ENCODE measurements around the gene TRIM59. TPM values are rescaled to one million over a fixed set of nuclear protein-coding genes. Genes with fewer than 3 reads are reported as not detected.
A peak's percentile ranks its signal among the peaks of the same experiment; 100 is the strongest.

Gene TRIM59
- total and polyA plus RNA-seq, 9 of the 15 experiments (the other 6 are each of a cell fraction or from before 2014, with no cell fraction given) = 16.8 to 101 (median 34.8) TPM

- 0 out of 4 replicates have a peak, but pooled peaks of 1 of the 2 experiments have one; percentile 18 for TF ChIP-seq MNT (conservative IDR thresholded peaks at IDR 0.05)
- no peak for TF ChIP-seq CLOCK (CRISPR knock-in tag; IDR thresholded peaks at IDR 0.05; ENCODE audit: borderline replicate concordance)
- peak; percentile 44 for TF ChIP-seq SMARCA4 (IDR thresholded peaks at IDR 0.05)
- no peak for TF ChIP-seq PYGO2 (tag; IDR thresholded peaks at IDR 0.05)
- TF ChIP-seq, protein P1, sequence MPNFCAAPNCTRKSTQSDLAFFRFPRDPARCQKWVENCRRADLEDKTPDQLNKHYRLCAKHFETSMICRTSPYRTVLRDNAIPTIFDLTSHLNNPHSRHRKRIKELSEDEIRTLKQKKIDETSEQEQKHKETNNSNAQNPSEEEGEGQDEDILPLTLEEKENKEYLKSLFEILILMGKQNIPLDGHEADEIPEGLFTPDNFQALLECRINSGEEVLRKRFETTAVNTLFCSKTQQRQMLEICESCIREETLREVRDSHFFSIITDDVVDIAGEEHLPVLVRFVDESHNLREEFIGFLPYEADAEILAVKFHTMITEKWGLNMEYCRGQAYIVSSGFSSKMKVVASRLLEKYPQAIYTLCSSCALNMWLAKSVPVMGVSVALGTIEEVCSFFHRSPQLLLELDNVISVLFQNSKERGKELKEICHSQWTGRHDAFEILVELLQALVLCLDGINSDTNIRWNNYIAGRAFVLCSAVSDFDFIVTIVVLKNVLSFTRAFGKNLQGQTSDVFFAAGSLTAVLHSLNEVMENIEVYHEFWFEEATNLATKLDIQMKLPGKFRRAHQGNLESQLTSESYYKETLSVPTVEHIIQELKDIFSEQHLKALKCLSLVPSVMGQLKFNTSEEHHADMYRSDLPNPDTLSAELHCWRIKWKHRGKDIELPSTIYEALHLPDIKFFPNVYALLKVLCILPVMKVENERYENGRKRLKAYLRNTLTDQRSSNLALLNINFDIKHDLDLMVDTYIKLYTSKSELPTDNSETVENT (CRISPR knock-in tag; IDR thresholded peaks at IDR 0.05) = no peak
- no peak for TF ChIP-seq TRIM25 (IDR thresholded peaks at IDR 0.05; ENCODE audit: borderline replicate concordance)
- TF ChIP-seq POLR2H (tag; IDR thresholded peaks at IDR 0.05; ENCODE audit: low read depth) = no peak
- TF ChIP-seq NR1H2 (CRISPR knock-in tag; IDR thresholded peaks at IDR 0.05) = no peak
- TF ChIP-seq, protein P2, sequence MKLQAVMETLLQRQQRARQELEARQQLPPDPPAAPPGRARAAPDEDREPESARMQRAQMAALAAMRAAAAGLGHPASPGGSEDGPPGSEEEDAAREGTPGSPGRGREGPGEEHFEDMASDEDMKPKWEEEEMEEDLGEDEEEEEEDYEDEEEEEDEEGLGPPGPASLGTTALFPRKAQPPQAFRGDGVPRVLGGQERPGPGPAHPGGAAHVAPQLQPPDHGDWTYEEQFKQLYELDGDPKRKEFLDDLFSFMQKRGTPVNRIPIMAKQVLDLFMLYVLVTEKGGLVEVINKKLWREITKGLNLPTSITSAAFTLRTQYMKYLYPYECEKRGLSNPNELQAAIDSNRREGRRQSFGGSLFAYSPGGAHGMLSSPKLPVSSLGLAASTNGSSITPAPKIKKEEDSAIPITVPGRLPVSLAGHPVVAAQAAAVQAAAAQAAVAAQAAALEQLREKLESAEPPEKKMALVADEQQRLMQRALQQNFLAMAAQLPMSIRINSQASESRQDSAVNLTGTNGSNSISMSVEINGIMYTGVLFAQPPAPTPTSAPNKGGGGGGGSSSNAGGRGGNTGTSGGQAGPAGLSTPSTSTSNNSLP (IDR thresholded peaks at IDR 0.05; ENCODE audit: borderline replicate concordance, low read depth, low read length) = 0 out of 2 replicates have a peak, but pooled peaks have one; percentile 46
- TF ChIP-seq MYNN (IDR thresholded peaks at IDR 0.05) = no peak
- TF ChIP-seq MYNN (CRISPR knock-in tag; IDR thresholded peaks at IDR 0.05) = no peak
- TF ChIP-seq DPF2 (IDR thresholded peaks at IDR 0.05) = 0 out of 2 replicates have a peak, but pooled peaks have one; percentile 37
- TF ChIP-seq CEBPB (tag; IDR thresholded peaks at IDR 0.05) = 0 out of 2 replicates have a peak, but pooled peaks have one; percentile 11
- peak; percentile 18; the same call in 1 of the 2 replicates for TF ChIP-seq FOSL1 (tag; conservative IDR thresholded peaks at IDR 0.05)
- no peak for TF ChIP-seq CTCFL (IDR thresholded peaks at IDR 0.05; ENCODE audit: borderline replicate concordance, insufficient read depth, low read depth, low read length, poor library complexity, severe bottlenecking)
- TF ChIP-seq HMG20A (CRISPR knock-in tag; conservative IDR thresholded peaks at IDR 0.05) = no peak
Measured at GRCh38 chr3:160447544-160447943, 2.0 kb downstream of the TRIM59 start (continued).
